ENCODE measurements around the gene CDCP2.

Gene CDCP2

DNA sequence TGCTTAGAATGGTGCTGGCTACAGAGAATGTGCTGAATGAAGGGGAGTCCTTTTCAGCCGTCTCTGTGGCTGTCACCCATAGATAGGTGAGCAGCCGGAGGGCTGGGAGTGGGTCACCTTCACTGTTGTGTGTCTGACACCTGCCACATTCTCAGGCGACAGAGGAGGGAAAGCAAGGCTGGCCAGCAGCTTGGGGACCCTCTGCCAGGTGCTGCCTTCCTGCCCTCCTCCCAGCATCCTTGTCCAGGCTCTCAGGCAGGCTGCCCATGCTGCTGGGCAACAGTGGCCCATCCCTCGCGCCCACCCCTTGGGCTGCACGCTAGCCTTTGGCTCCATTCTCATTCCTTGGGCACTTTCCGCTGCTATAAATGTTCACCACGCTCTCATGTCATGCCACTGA, 24.9 kb upstream of the CDCP2 start:
- Histone ChIP-seq H3K14ac (ENCODE audit: low read length in 2 of 2) (no peak overlapping the region), H3K79me1 (replicated peaks; ENCODE audit: low read length, poor library complexity, severe bottlenecking) (no peaks in the 10 kb centered on the region), H3K4ac (ENCODE audit: low read depth in 1 of 2, low read length in 2 of 2) (no peak overlapping the region), H3K4me3 (ENCODE audit: insufficient read depth in 1 of 2, low read depth in 1 of 2, low read length in 2 of 2) (peak overlapping the region in 1 of 2 experiments; percentile 18), H3K9ac (ENCODE audit: low read length) (no peak overlapping the region), H4K8ac (ENCODE audit: low read length) (no peak overlapping the region), H3K18ac (ENCODE audit: low read depth in 1 of 2, low read length in 2 of 2) (no peak overlapping the region), H3K9me3 (ENCODE audit: control insufficient read depth, low read length) (no peaks in the 10 kb centered on the region), H3K27ac (ENCODE audit: low read length, poor library complexity, severe bottlenecking) (no peak overlapping the region), H3K4me2 (ENCODE audit: low read length, poor library complexity, severe bottlenecking) (no peak overlapping the region), H2AFZ (ENCODE audit: low read depth, low read length) (no peak overlapping the region), H2BK5ac (ENCODE audit: low read depth, low read length, poor library complexity, severe bottlenecking) (no peak overlapping the region), H2BK12ac (ENCODE audit: low read length in 2 of 2) (no peak overlapping the region), H2AK5ac (ENCODE audit: low read length, severe bottlenecking) (no peak overlapping the region), H2BK120ac (ENCODE audit: low read depth, low read length) (no peak overlapping the region), H4K91ac (ENCODE audit: low read length) (no peak overlapping the region), H3K27me3 (ENCODE audit: control insufficient read depth in 1 of 2, insufficient read depth in 1 of 2, low read length in 2 of 2) (no peaks in the 10 kb centered on the region), H3K4me1 (ENCODE audit: control insufficient read depth, insufficient read depth, low read depth, low read length) (peaks cover 9% of the 10 kb centered on the region), H3K36me3 (ENCODE audit: control insufficient read depth in 1 of 2, insufficient read depth in 2 of 2, low read depth in 1 of 2, low read length in 2 of 2) (peaks cover 9 to 10% of the 10 kb centered on the region in 2 experiments), H2BK15ac (ENCODE audit: low read depth, poor library complexity, severe bottlenecking) (no peak overlapping the region), H3K23ac (ENCODE audit: low read length in 2 of 2) (no peak overlapping the region)
- no peak for DNase-seq
- WGBS, result 93% methylated on average over 8 of the region's 8 CpGs

DNA sequence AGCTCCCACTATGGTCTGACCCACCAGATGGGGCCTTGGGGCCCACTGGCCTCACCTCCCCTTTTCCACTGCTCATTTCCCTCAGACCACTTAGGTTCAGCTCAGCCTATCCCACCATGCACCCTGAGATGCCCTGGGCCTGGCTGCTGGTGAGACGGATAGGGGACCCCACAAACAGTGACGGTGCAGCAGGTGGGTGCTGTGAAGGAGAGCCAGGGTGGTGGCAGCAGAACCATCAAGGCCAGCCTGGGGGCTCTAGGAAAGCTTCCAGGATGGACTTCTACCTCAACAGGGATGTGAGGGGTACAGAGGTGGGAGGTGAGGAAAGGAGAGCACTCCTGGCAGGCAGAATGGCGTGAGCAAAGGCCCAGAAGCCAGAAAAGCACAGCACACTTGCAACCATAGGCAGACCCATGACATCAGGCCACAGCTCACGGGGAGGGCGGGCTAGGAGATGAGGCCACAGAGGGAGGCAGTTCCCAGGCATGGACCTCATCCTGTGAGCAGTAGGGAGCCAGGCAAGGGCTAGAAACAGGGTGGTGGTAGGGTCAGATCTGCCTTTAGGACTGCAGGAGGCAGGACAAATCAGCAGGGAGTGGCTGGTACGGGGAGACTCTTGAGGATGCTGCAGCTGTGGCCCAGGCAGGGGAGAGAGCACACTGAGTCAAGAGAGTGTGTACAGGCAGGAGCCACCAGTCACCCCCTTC, 24.0 kb upstream of the CDCP2 start:
- no peak overlapping the region for H4K8ac ChIP-seq (ENCODE audit: low read length)
- H3K9me3 ChIP-seq (ENCODE audit: control insufficient read depth, low read length), result no peaks in the 10 kb centered on the region
- H3K4me1 ChIP-seq (ENCODE audit: control insufficient read depth, insufficient read depth, low read depth, low read length), result peaks cover 9% of the 10 kb centered on the region
- no peak overlapping the region for H3K23ac ChIP-seq (ENCODE audit: low read length in 2 of 2)
- peaks cover 9 to 10% of the 10 kb centered on the region in 2 experiments for H3K36me3 ChIP-seq (ENCODE audit: control insufficient read depth in 1 of 2, insufficient read depth in 2 of 2, low read depth in 1 of 2, low read length in 2 of 2)
- no peak overlapping the region for H3K4me3 ChIP-seq (ENCODE audit: insufficient read depth in 1 of 2, low read depth in 1 of 2, low read length in 2 of 2)
- peak overlapping the region in 1 of 2 experiments; percentile 23 for H3K14ac ChIP-seq (ENCODE audit: low read length in 2 of 2)
- H2BK120ac ChIP-seq (ENCODE audit: low read depth, low read length), result no peak overlapping the region
- H3K27me3 ChIP-seq (ENCODE audit: control insufficient read depth in 1 of 2, insufficient read depth in 1 of 2, low read length in 2 of 2), result no peaks in the 10 kb centered on the region
- no peak overlapping the region for H2AK5ac ChIP-seq (ENCODE audit: low read length, severe bottlenecking)
- H3K27ac ChIP-seq (ENCODE audit: low read length, poor library complexity, severe bottlenecking), result no peak overlapping the region
- WGBS, result 82% methylated on average over 6 of the region's 6 CpGs
- no peak overlapping the region for H3K4ac ChIP-seq (ENCODE audit: low read depth in 1 of 2, low read length in 2 of 2)
- H3K18ac ChIP-seq (ENCODE audit: low read depth in 1 of 2, low read length in 2 of 2), result no peak overlapping the region
- no peak overlapping the region for H3K4me2 ChIP-seq (ENCODE audit: low read length, poor library complexity, severe bottlenecking)
- DNase-seq, result no peak
- H3K9ac ChIP-seq (ENCODE audit: low read length), result no peak overlapping the region
- H4K91ac ChIP-seq (ENCODE audit: low read length), result no peak overlapping the region
- H3K79me1 ChIP-seq (replicated peaks; ENCODE audit: low read length, poor library complexity, severe bottlenecking), result no peaks in the 10 kb centered on the region
- peak overlapping the region; percentile 3 for H2BK15ac ChIP-seq (ENCODE audit: low read depth, poor library complexity, severe bottlenecking)
- H2BK12ac ChIP-seq (ENCODE audit: low read length in 2 of 2), result no peak overlapping the region
- no peak overlapping the region for H2BK5ac ChIP-seq (ENCODE audit: low read depth, low read length, poor library complexity, severe bottlenecking)
- no peak overlapping the region for H2AFZ ChIP-seq (ENCODE audit: low read depth, low read length)

DNA sequence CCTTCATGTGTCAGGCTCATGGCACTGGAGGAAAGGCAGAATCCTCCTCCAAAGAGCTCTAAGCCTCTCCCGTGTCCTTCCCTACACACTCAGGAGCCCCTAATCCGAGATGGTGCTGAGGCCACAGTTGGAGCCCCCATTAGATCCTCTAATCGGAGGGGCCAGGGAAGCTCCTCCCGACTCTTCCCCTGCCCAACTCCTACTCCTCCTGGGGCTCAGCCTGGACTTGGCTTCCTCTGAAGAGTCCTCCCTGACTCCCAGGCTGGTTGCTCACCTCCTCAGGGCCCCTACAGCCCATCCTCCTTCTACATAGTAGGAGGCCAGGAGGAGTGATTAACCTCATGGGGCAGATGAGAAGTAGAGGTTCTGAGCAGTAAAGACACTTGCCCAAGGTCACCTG, 21.3 kb upstream of the CDCP2 start:
- Histone ChIP-seq H2BK120ac (ENCODE audit: low read depth, low read length) (no peak overlapping the region), H3K18ac (ENCODE audit: low read depth in 1 of 2, low read length in 2 of 2) (no peak overlapping the region), H2BK5ac (ENCODE audit: low read depth, low read length, poor library complexity, severe bottlenecking) (no peak overlapping the region), H4K91ac (ENCODE audit: low read length) (no peak overlapping the region), H2BK12ac (ENCODE audit: low read length in 2 of 2) (no peak overlapping the region), H3K4me3 (ENCODE audit: insufficient read depth in 1 of 2, low read depth in 1 of 2, low read length in 2 of 2) (no peak overlapping the region), H2AFZ (ENCODE audit: low read depth, low read length) (no peak overlapping the region), H3K79me1 (replicated peaks; ENCODE audit: low read length, poor library complexity, severe bottlenecking) (no peaks in the 10 kb centered on the region), H3K27ac (ENCODE audit: low read length, poor library complexity, severe bottlenecking) (no peak overlapping the region), H3K36me3 (ENCODE audit: control insufficient read depth in 1 of 2, insufficient read depth in 2 of 2, low read depth in 1 of 2, low read length in 2 of 2) (peaks cover 6 to 9% of the 10 kb centered on the region in 2 experiments), H3K14ac (ENCODE audit: low read length in 2 of 2) (no peak overlapping the region), H3K23ac (ENCODE audit: low read length in 2 of 2) (no peak overlapping the region), H3K27me3 (ENCODE audit: control insufficient read depth in 1 of 2, insufficient read depth in 1 of 2, low read length in 2 of 2) (no peaks in the 10 kb centered on the region), H2BK15ac (ENCODE audit: low read depth, poor library complexity, severe bottlenecking) (no peak overlapping the region), H3K9me3 (ENCODE audit: control insufficient read depth, low read length) (no peaks in the 10 kb centered on the region), H3K9ac (ENCODE audit: low read length) (no peak overlapping the region), H2AK5ac (ENCODE audit: low read length, severe bottlenecking) (no peak overlapping the region), H3K4ac (ENCODE audit: low read depth in 1 of 2, low read length in 2 of 2) (no peak overlapping the region), H3K4me2 (ENCODE audit: low read length, poor library complexity, severe bottlenecking) (no peak overlapping the region), H4K8ac (ENCODE audit: low read length) (no peak overlapping the region), H3K4me1 (ENCODE audit: control insufficient read depth, insufficient read depth, low read depth, low read length) (peaks cover 9% of the 10 kb centered on the region)
- no peak for DNase-seq
- 82% methylated on average over 4 of the region's 4 CpGs for WGBS

DNA sequence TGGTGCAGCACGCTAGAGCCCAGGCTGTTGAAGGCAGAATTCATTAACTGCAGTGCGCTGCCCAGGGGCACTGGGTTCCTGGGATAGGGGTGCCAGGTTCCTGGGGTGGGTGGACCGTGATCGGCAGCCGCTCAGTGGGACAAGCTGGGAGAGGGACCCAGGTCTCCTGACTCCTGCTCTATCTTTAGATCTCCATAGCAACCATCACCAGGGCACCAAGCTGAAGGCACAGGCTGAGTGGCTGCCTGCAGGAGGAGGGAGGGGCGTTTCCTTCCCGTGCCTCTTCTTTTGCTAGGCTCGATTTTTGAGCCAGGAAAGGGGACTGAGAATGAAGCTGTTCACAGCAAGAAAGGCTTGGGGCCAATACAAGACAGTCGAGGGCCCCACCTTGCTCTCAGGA, 20.9 kb upstream of the CDCP2 start:
- H4K91ac ChIP-seq (ENCODE audit: low read length), result no peak overlapping the region
- H3K4me2 ChIP-seq (ENCODE audit: low read length, poor library complexity, severe bottlenecking), result no peak overlapping the region
- peaks cover 2 to 9% of the 10 kb centered on the region in 2 experiments for H3K36me3 ChIP-seq (ENCODE audit: control insufficient read depth in 1 of 2, insufficient read depth in 2 of 2, low read depth in 1 of 2, low read length in 2 of 2)
- peak overlapping the region in 1 of 2 experiments; percentile 10 for H3K14ac ChIP-seq (ENCODE audit: low read length in 2 of 2)
- no peak overlapping the region for H3K27ac ChIP-seq (ENCODE audit: low read length, poor library complexity, severe bottlenecking)
- H3K9ac ChIP-seq (ENCODE audit: low read length), result no peak overlapping the region
- H2BK120ac ChIP-seq (ENCODE audit: low read depth, low read length), result no peak overlapping the region
- H2BK12ac ChIP-seq (ENCODE audit: low read length in 2 of 2), result peak overlapping the region in 1 of 2 experiments; percentile 42
- peaks cover 9% of the 10 kb centered on the region for H3K4me1 ChIP-seq (ENCODE audit: control insufficient read depth, insufficient read depth, low read depth, low read length)
- no peaks in the 10 kb centered on the region for H3K9me3 ChIP-seq (ENCODE audit: control insufficient read depth, low read length)
- H2AFZ ChIP-seq (ENCODE audit: low read depth, low read length), result no peak overlapping the region
- H2BK5ac ChIP-seq (ENCODE audit: low read depth, low read length, poor library complexity, severe bottlenecking), result no peak overlapping the region
- 86% methylated on average over 6 of the region's 9 CpGs for WGBS
- H3K4ac ChIP-seq (ENCODE audit: low read depth in 1 of 2, low read length in 2 of 2), result no peak overlapping the region
- H3K4me3 ChIP-seq (ENCODE audit: insufficient read depth in 1 of 2, low read depth in 1 of 2, low read length in 2 of 2), result no peak overlapping the region
- H2BK15ac ChIP-seq (ENCODE audit: low read depth, poor library complexity, severe bottlenecking), result no peak overlapping the region
- no peak overlapping the region for H2AK5ac ChIP-seq (ENCODE audit: low read length, severe bottlenecking)
- no peak overlapping the region for H3K18ac ChIP-seq (ENCODE audit: low read depth in 1 of 2, low read length in 2 of 2)
- H3K27me3 ChIP-seq (ENCODE audit: control insufficient read depth in 1 of 2, insufficient read depth in 1 of 2, low read length in 2 of 2), result no peaks in the 10 kb centered on the region
- no peak overlapping the region for H3K23ac ChIP-seq (ENCODE audit: low read length in 2 of 2)
- H4K8ac ChIP-seq (ENCODE audit: low read length), result no peak overlapping the region
- DNase-seq, result no peak
- no peaks in the 10 kb centered on the region for H3K79me1 ChIP-seq (replicated peaks; ENCODE audit: low read length, poor library complexity, severe bottlenecking)
